ENCODE data around the gene FXN.

FXN gene

DNA sequence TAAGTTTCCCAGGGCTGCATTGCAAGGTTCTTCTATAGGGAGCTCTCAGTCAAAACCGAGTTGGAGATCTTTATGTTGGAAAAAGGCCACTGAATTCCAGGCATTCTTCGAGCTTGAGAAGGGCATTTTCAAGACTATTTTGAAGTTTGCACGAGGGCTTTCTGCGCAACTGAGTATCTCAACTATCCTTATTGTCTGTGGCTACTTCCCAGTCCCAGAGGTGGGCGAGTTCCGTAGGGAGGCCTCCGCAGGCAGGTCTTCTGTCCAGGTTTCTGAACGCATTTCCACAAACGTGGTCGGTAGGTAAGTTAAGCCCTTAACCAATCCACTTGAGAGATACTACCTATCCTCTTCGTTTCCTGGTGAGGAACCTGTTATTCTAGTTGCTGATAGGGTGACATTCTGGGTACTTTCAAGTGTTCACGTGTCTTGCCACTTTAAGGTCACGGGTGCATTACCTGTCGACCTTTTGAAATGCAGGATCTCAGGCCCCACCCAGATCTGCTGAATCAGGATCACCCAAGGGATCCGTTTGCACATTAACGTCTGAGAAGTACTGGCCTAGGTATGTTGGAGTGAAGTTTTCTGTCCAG is 87.1 kb downstream of the FXN start:
- Histone ChIP-seq H3K36me3 (ENCODE audit: control insufficient read depth in 1 of 2, insufficient read depth in 2 of 2, low read depth in 1 of 2, low read length in 2 of 2) (no peaks in the 10 kb centered on the region), H2BK120ac (ENCODE audit: low read depth, low read length) (no peak overlapping the region), H2BK12ac (ENCODE audit: low read length in 2 of 2) (peak overlapping the region in 1 of 2 experiments; percentile 49), H3K18ac (ENCODE audit: low read depth in 1 of 2, low read length in 2 of 2) (peak overlapping the region in 1 of 2 experiments; percentile 88), H4K8ac (ENCODE audit: low read length) (no peak overlapping the region), H3K4me3 (ENCODE audit: insufficient read depth in 1 of 2, low read depth in 1 of 2, low read length in 2 of 2) (peak overlapping the region; percentile 44 to 92), H2BK15ac (ENCODE audit: low read depth, poor library complexity, severe bottlenecking) (no peak overlapping the region), H3K4me1 (ENCODE audit: control insufficient read depth, insufficient read depth, low read depth, low read length) (peaks cover 14% of the 10 kb centered on the region), H3K27me3 (ENCODE audit: control insufficient read depth in 1 of 2, insufficient read depth in 1 of 2, low read length in 2 of 2) (peaks cover 0 to 5% of the 10 kb centered on the region in 2 experiments), H3K79me1 (replicated peaks; ENCODE audit: low read length, poor library complexity, severe bottlenecking) (peaks cover 1% of the 10 kb centered on the region), H3K4me2 (ENCODE audit: low read length, poor library complexity, severe bottlenecking) (peak overlapping the region; percentile 99), H2BK5ac (ENCODE audit: low read depth, low read length, poor library complexity, severe bottlenecking) (no peak overlapping the region), H2AFZ (ENCODE audit: low read depth, low read length) (peak overlapping the region; percentile 1), H2AK5ac (ENCODE audit: low read length, severe bottlenecking) (no peak overlapping the region), H3K9ac (ENCODE audit: low read length) (peak overlapping the region; percentile 83), H3K4ac (ENCODE audit: low read depth in 1 of 2, low read length in 2 of 2) (no peak overlapping the region), H3K9me3 (ENCODE audit: control insufficient read depth, low read length) (no peaks in the 10 kb centered on the region), H3K27ac (ENCODE audit: low read length, poor library complexity, severe bottlenecking) (peak overlapping the region; percentile 94), H4K91ac (ENCODE audit: low read length) (peak overlapping the region; percentile 47), H3K23ac (ENCODE audit: low read length in 2 of 2) (no peak overlapping the region), H3K14ac (ENCODE audit: low read length in 2 of 2) (no peak overlapping the region)
- DNase-seq: peak; percentile 64
- WGBS: 7% methylated on average over 15 of the region's 16 CpGs

DNA sequence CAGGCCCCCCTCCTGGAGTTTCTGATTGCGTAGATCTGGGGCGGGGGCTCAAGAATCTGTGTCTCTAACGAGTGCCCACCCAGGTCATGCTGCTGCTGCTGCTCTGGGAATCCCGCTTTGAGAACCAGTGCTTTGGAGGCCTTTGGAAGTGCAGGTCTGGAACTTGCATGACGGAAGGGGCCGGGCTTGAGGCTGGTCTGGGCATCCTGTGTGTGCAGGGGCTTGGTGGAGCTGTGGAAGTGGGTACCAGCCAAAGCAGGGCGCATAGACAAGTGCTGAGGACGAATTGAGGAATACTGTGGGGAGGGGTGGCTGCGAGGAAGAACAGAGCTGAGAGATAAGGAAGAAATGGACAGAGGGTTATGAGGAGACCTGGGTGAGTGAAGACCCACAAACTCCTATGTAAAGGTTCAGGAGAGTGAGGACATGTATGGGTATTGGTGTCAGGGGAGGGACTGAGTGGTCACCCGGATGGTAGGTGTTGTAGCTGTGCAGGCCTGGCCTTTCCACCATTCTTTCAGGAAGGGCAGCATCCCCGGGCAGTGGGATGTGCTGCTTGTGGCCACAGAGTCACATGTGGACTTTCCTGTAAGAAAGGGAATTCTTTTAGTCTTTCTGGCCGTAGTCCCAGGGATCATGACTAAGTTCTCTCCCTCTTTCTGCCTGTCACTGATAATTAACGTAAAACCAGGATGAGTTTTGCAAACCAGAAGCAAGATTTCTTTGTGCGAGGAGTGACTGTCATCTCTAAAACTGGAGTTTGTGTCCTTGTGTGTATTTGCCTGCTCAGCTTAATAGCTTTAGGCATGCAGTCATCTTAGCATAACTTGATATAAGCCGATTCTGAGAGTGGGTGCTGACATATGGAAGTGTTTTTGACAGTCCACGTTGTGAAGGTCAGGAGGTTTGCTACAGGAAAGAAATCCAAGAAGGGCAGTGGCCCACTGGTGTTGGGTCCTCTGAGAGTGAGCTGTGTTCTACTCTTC is 95.2 kb downstream of the FXN start:
- Histone ChIP-seq H4K8ac (ENCODE audit: low read length) (peak overlapping the region; percentile 41), H2BK15ac (ENCODE audit: low read depth, poor library complexity, severe bottlenecking) (peak overlapping the region; percentile 29), H2AFZ (ENCODE audit: low read depth, low read length) (no peak overlapping the region), H2BK5ac (ENCODE audit: low read depth, low read length, poor library complexity, severe bottlenecking) (no peak overlapping the region), H3K9me3 (ENCODE audit: control insufficient read depth, low read length) (no peaks in the 10 kb centered on the region), H4K91ac (ENCODE audit: low read length) (peak overlapping the region; percentile 67), H3K9ac (ENCODE audit: low read length) (peak overlapping the region; percentile 10), H3K23ac (ENCODE audit: low read length in 2 of 2) (no peak overlapping the region), H3K4me3 (ENCODE audit: insufficient read depth in 1 of 2, low read depth in 1 of 2, low read length in 2 of 2) (peak overlapping the region in 1 of 2 experiments; percentile 29), H3K79me1 (replicated peaks; ENCODE audit: low read length, poor library complexity, severe bottlenecking) (peaks cover 19% of the 10 kb centered on the region), H2BK120ac (ENCODE audit: low read depth, low read length) (peak overlapping the region; percentile 19), H3K4me2 (ENCODE audit: low read length, poor library complexity, severe bottlenecking) (peak overlapping the region; percentile 19), H3K18ac (ENCODE audit: low read depth in 1 of 2, low read length in 2 of 2) (peak overlapping the region; percentile 78 to 93), H3K4me1 (ENCODE audit: control insufficient read depth, insufficient read depth, low read depth, low read length) (peaks cover 25% of the 10 kb centered on the region), H3K14ac (ENCODE audit: low read length in 2 of 2) (peak overlapping the region in 1 of 2 experiments; percentile 76), H3K36me3 (ENCODE audit: control insufficient read depth in 1 of 2, insufficient read depth in 2 of 2, low read depth in 1 of 2, low read length in 2 of 2) (peaks cover 0 to 6% of the 10 kb centered on the region in 2 experiments), H3K27ac (ENCODE audit: low read length, poor library complexity, severe bottlenecking) (peak overlapping the region; percentile 50), H3K27me3 (ENCODE audit: control insufficient read depth in 1 of 2, insufficient read depth in 1 of 2, low read length in 2 of 2) (peaks cover 0 to 10% of the 10 kb centered on the region in 2 experiments), H2AK5ac (ENCODE audit: low read length, severe bottlenecking) (peak overlapping the region; percentile 18), H3K4ac (ENCODE audit: low read depth in 1 of 2, low read length in 2 of 2) (peak overlapping the region; percentile 50 to 56), H2BK12ac (ENCODE audit: low read length in 2 of 2) (peak overlapping the region; percentile 65 to 86)
- peak; percentile 93 for DNase-seq
- 57% methylated on average over 16 of the region's 16 CpGs for WGBS

DNA sequence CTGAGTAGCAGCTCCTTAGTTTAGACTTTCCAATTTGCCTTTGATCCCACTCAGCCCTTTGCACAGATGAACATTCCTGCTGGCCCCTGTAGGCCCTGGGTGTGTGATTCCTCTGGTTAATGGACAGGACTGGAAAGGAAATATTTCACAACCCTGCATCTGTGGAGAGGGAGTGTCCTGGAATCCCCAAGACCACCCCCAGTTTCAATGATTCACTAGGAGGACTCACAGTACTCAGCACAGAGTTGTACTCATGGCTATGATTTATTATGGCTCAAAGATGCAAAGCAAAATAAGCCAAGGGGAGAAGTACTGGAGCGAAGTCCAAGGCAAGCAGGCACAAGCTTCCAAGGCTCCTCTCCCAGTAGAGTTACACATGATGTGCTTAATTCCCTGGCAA is 96.1 kb downstream of the FXN start:
- peak overlapping the region; percentile 55 for H4K8ac ChIP-seq (ENCODE audit: low read length)
- H4K91ac ChIP-seq (ENCODE audit: low read length): peak overlapping the region; percentile 25
- H2BK120ac ChIP-seq (ENCODE audit: low read depth, low read length): no peak overlapping the region
- no peak overlapping the region for H2BK12ac ChIP-seq (ENCODE audit: low read length in 2 of 2)
- H3K4ac ChIP-seq (ENCODE audit: low read depth in 1 of 2, low read length in 2 of 2): no peak overlapping the region
- H2BK15ac ChIP-seq (ENCODE audit: low read depth, poor library complexity, severe bottlenecking): no peak overlapping the region
- no peaks in the 10 kb centered on the region for H3K9me3 ChIP-seq (ENCODE audit: control insufficient read depth, low read length)
- peaks cover 22% of the 10 kb centered on the region for H3K79me1 ChIP-seq (replicated peaks; ENCODE audit: low read length, poor library complexity, severe bottlenecking)
- H3K36me3 ChIP-seq (ENCODE audit: control insufficient read depth in 1 of 2, insufficient read depth in 2 of 2, low read depth in 1 of 2, low read length in 2 of 2): peaks cover 0 to 6% of the 10 kb centered on the region in 2 experiments
- peaks cover 25% of the 10 kb centered on the region for H3K4me1 ChIP-seq (ENCODE audit: control insufficient read depth, insufficient read depth, low read depth, low read length)
- peak overlapping the region; percentile 10 for H3K9ac ChIP-seq (ENCODE audit: low read length)
- WGBS: 0% methylated on average over 1 of the region's 1 CpG
- H2AFZ ChIP-seq (ENCODE audit: low read depth, low read length): no peak overlapping the region
- H3K4me3 ChIP-seq (ENCODE audit: insufficient read depth in 1 of 2, low read depth in 1 of 2, low read length in 2 of 2): peak overlapping the region in 1 of 2 experiments; percentile 29
- H3K14ac ChIP-seq (ENCODE audit: low read length in 2 of 2): no peak overlapping the region
- H2BK5ac ChIP-seq (ENCODE audit: low read depth, low read length, poor library complexity, severe bottlenecking): no peak overlapping the region
- H3K27ac ChIP-seq (ENCODE audit: low read length, poor library complexity, severe bottlenecking): peak overlapping the region; percentile 58
- H3K23ac ChIP-seq (ENCODE audit: low read length in 2 of 2): no peak overlapping the region
- H2AK5ac ChIP-seq (ENCODE audit: low read length, severe bottlenecking): no peak overlapping the region
- peaks cover 0 to 10% of the 10 kb centered on the region in 2 experiments for H3K27me3 ChIP-seq (ENCODE audit: control insufficient read depth in 1 of 2, insufficient read depth in 1 of 2, low read length in 2 of 2)
- H3K4me2 ChIP-seq (ENCODE audit: low read length, poor library complexity, severe bottlenecking): no peak overlapping the region
- H3K18ac ChIP-seq (ENCODE audit: low read depth in 1 of 2, low read length in 2 of 2): peak overlapping the region in 1 of 2 experiments; percentile 82
- peak; percentile 97 for DNase-seq

DNA sequence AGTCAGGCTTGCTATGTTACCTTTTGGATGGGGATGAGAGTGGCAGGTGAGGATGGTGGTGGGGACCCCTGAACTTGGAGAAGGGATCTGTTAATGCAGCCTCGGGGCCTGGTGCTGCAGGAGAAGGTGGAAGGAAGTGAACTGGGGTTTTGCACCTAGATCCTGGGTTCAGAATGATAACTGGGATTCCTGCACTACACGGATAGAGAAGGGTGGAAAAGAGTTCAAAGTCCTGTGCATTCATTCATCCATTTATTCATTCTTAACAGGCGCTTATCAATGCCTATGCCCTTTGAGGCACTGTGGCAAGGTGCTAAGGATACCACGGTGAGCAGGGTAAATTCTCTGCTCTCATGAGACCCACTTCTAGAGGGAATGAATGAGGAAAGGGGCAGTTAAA is 96.8 kb downstream of the FXN start:
- no peaks in the 10 kb centered on the region for H3K9me3 ChIP-seq (ENCODE audit: control insufficient read depth, low read length)
- peak overlapping the region in 1 of 2 experiments; percentile 63 for H3K23ac ChIP-seq (ENCODE audit: low read length in 2 of 2)
- H3K36me3 ChIP-seq (ENCODE audit: control insufficient read depth in 1 of 2, insufficient read depth in 2 of 2, low read depth in 1 of 2, low read length in 2 of 2): peaks cover 0 to 6% of the 10 kb centered on the region in 2 experiments
- no peak overlapping the region for H3K14ac ChIP-seq (ENCODE audit: low read length in 2 of 2)
- peaks cover 0 to 10% of the 10 kb centered on the region in 2 experiments for H3K27me3 ChIP-seq (ENCODE audit: control insufficient read depth in 1 of 2, insufficient read depth in 1 of 2, low read length in 2 of 2)
- no peak overlapping the region for H3K4me2 ChIP-seq (ENCODE audit: low read length, poor library complexity, severe bottlenecking)
- no peak overlapping the region for H2BK120ac ChIP-seq (ENCODE audit: low read depth, low read length)
- H3K4me3 ChIP-seq (ENCODE audit: insufficient read depth in 1 of 2, low read depth in 1 of 2, low read length in 2 of 2): no peak overlapping the region
- no peak overlapping the region for H2BK5ac ChIP-seq (ENCODE audit: low read depth, low read length, poor library complexity, severe bottlenecking)
- peak overlapping the region; percentile 74 to 82 for H3K18ac ChIP-seq (ENCODE audit: low read depth in 1 of 2, low read length in 2 of 2)
- peak overlapping the region; percentile 25 for H4K91ac ChIP-seq (ENCODE audit: low read length)
- H2AFZ ChIP-seq (ENCODE audit: low read depth, low read length): no peak overlapping the region
- peak overlapping the region; percentile 58 for H3K27ac ChIP-seq (ENCODE audit: low read length, poor library complexity, severe bottlenecking)
- peak overlapping the region; percentile 45 for H4K8ac ChIP-seq (ENCODE audit: low read length)
- peak overlapping the region; percentile 71 for H2AK5ac ChIP-seq (ENCODE audit: low read length, severe bottlenecking)
- H2BK12ac ChIP-seq (ENCODE audit: low read length in 2 of 2): peak overlapping the region; percentile 59 to 70
- H3K4me1 ChIP-seq (ENCODE audit: control insufficient read depth, insufficient read depth, low read depth, low read length): peaks cover 25% of the 10 kb centered on the region
- H3K4ac ChIP-seq (ENCODE audit: low read depth in 1 of 2, low read length in 2 of 2): peak overlapping the region in 1 of 2 experiments; percentile 63
- no peak overlapping the region for H2BK15ac ChIP-seq (ENCODE audit: low read depth, poor library complexity, severe bottlenecking)
- no peak for DNase-seq
- H3K9ac ChIP-seq (ENCODE audit: low read length): peak overlapping the region; percentile 4
- WGBS: 89% methylated on average over 4 of the region's 4 CpGs
- H3K79me1 ChIP-seq (replicated peaks; ENCODE audit: low read length, poor library complexity, severe bottlenecking): peaks cover 26% of the 10 kb centered on the region

Measured in mesenchymal stem cell (in vitro differentiated cells and primary cell).